SK-MEL-5 (cell line): Measurements from ENCODE around the gene BAZ2A. TPM values are rescaled to one million over a fixed set of nuclear protein-coding genes. Genes with fewer than 3 reads are reported as not detected.

ENCODE experiments used
- DNase-seq: peaks from one replicate; pipeline ENCODE4 v3.0.0-alpha.2; 2016; ENCODE audit warnings: low read depth, low spot score
- in situ Hi-C: cut with HindIII; loops from 2 replicates; pipeline ENCODE4 v1.10.0; 2016; ENCODE audit warnings: low sequenced_read_pairs, high pct_unique_total_duplicates, low pct_unique_long_range_greater_than_20kb
- small RNA-seq, 2 experiments: library from RNA; depleted of rRNA; stranded (forward); fragments of <200 nt; gene quantifications; one replicate each; pipeline ENCODE3, GENCODE V24; 2014
- total RNA-seq: library from RNA; depleted of rRNA; stranded (reverse); fragments of >200 nt; shearing (Covaris generic); gene quantifications from 2 replicates; pipeline ENCODE4 v1.2.3, GENCODE V29; 2014; rRNA removed

The BAZ2A gene
- total RNA-seq, 1 experiment from 2014 or later, result 15.4 TPM

DNA sequence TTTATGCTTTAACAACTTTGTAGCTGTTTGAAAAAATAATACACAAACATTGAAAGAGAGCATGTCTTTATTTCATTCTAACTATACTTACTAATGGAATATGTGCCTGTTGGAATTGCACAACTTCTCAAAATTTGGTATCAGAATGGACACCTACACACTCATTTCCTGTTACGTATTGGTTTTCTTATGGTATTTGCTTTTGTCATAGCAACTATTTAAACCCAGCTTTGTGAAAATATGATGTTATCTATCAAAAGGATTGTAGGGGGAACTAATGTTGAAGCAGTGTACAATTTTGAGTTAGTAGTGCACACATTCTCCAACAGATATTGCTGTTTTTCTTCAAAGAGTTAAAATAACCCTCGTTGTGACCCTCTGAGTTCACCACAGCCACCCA, 55.9 kb downstream of the BAZ2A start:
- in situ Hi-C loops, result no loop called here
- DNase-seq, result no peak

DNA sequence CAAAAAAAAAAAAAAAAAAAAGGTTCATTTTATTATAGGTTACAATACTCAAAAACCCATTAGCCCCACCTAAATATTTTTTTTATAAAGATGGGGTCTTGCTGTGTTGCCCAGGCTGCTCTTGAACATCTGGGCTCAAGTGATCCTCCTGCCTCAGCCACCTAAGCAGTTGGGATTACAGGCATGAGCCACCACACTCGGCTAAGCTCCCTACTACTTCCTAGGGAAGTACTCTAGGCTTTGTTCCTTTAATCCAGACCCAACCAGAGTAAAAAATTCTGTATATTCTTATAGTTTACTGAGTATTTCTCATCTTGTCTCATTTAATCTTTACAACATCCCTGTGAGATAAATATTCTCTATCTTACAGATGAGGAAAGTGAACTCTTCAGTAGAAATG, 57.8 kb downstream of the BAZ2A start:
- DNase-seq, result no peak
- in situ Hi-C loops, result no loop called here

- in situ Hi-C loops, result no loop called here
- no peak for DNase-seq
Measured at GRCh38 chr12:56571121-56571520, 59.0 kb downstream of the BAZ2A start.

DNA sequence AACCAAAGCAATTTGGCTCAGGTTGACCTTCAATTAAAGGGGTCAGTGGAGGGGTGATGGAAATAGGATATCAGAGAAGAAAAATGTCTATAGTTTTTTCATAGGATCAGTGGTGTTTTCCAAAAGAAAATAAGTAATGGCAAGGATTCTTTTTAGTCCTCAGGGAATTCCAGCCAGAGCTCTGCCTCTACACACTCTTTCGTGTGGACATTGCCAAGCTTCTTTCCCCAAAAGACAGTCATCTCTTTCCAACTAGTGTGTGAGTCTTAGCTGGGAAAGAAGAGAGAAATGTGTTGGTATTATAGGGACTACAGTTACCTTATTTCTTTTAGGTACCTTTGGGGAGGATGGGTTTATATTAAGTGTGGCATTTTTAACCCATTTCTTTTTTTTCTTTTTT, 62.0 kb downstream of the BAZ2A start:
- in situ Hi-C loops, result no loop called here
- no peak for DNase-seq

DNA sequence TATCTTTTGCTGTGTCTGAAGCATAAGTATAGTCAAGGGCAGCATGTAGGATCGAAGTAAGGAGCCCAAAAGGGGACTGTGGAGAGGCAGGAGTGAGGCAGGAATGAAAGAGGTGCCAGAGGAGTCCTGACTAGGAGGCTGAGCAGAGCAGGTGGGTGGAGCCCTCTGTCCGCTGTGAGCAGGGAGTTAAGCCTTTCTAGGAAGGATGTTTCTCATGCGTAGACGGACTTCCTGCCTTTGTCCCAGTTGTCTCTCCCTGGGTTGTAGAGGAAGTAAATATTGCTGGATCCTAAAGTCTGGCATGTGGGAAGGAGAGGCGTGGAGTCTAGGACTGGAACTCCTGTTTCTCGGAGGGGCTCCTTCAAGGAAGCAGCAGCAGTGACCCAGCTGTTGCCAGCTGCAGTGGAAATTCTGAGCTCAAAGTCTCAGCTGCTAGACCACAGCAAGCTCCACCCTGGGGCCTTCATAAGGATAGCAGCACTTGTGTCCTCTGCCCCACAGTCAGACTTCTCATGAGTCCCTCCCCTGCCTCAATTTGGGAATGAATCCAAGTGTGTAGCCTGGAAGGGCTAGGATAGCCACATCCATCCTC, 64.5 kb downstream of the BAZ2A start:
- DNase-seq, result peak; percentile 34
- in situ Hi-C loops, result no loop called here

DNA sequence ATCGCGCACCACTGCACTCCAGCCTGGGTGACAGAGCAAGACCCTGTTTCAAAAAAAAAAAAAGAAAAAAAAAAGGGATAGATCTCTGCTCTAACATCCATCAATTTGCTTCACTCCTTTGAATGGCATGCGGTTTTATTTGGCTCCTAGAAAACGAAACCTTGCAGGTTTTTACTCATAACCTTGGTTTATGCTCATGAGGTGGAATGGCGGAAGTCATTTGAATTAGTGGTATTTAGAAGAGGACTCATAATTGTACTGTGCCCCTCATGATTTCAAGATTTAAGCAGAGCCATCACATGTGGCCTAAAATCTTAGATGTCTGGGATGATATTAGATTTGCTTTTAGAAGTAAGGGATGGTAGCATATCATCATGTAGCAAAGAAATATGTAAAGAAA, 79.1 kb downstream of the BAZ2A start:
- in situ Hi-C loops, result no loop called here
- no peak for DNase-seq

GRCh38 chr12:56546680-56547079, 83.4 kb downstream of the BAZ2A start:
- DNase-seq, result no peak
- in situ Hi-C loops, result no loop called here

Small RNA genes lying within 50 kb of the gene (small RNA-seq; reads per million reads assigned to genes)
- gene RN7SL809P (0 reads per million in 2 experiments), gene RNU6-343P (0 reads per million in 2 experiments), gene SNORD59A (373 to 9,263 reads per million in 2 experiments)

Other genes with a start within 250 kb of the BAZ2A start
- 7.7 and 10.1 TPM in 2 replicates for gene TIMELESS, start 180.9 kb downstream of the BAZ2A start, total RNA-seq
- gene MIP, start 175.7 kb downstream of the BAZ2A start, total RNA-seq, result not detected in 2 replicates
- gene SPRYD4, start 161.7 kb downstream of the BAZ2A start, total RNA-seq, result 4.5 and 4.8 TPM in 2 replicates
- not detected in 2 replicates for gene GLS2, start 142.2 kb downstream of the BAZ2A start, total RNA-seq
- 4.9 and 6.0 TPM in 2 replicates for gene RBMS2, start 108.5 kb downstream of the BAZ2A start, total RNA-seq
- gene ATP5F1B, start 15.7 kb upstream of the BAZ2A start, total RNA-seq, result 1,074 and 1,136 TPM in 2 replicates
- 89.1 and 98.9 TPM in 2 replicates for gene PTGES3, start 58.0 kb upstream of the BAZ2A start, total RNA-seq
- 1,958 and 2,376 TPM in 2 replicates for gene NACA, start 95.0 kb upstream of the BAZ2A start, total RNA-seq
- gene PRIM1, start 122.0 kb upstream of the BAZ2A start, total RNA-seq, result 33.6 and 36.5 TPM in 2 replicates
- 0.77 TPM in 1 of 2 replicates, not detected in the other for gene HSD17B6, start 133.0 kb upstream of the BAZ2A start, total RNA-seq